Mesothelial cell of epicardium (in vitro differentiated cells): ENCODE results near the gene PERM1. TPM values are rescaled to one million over a fixed set of nuclear protein-coding genes. Genes with fewer than 3 reads are reported as not detected.

Experiments used
- DNase-seq, 2 experiments: peaks; one replicate each; pipeline ENCODE4 v3.0.0; 2021; ENCODE audit warnings: low spot score in 2 of 2; ENCODE audit not compliant: unreplicated experiment in 2 of 2
- H3K27ac Mint-ChIP-seq: 2 replicates; pipeline ENCODE4 v1.8.0; 2021; ENCODE audit warnings: mixed read lengths
- H3K27me3 Mint-ChIP-seq: 2 replicates; pipeline ENCODE4 v1.8.0; 2021; ENCODE audit warnings: low read depth, mixed read lengths
- H3K36me3 Mint-ChIP-seq: 2 replicates; pipeline ENCODE4 v1.8.0; 2021; ENCODE audit warnings: mixed read lengths
- H3K4me1 Mint-ChIP-seq: 2 replicates; pipeline ENCODE4 v1.8.0; 2021; ENCODE audit warnings: mixed read lengths
- H3K4me3 Mint-ChIP-seq: 2 replicates; pipeline ENCODE4 v1.8.0; 2021; ENCODE audit warnings: mild to moderate bottlenecking, moderate library complexity, mixed read lengths
- H3K9me3 Mint-ChIP-seq: 2 replicates; pipeline ENCODE4 v1.8.0; 2021; ENCODE audit warnings: mixed read lengths
- total RNA-seq: library from RNA; stranded (reverse); gene quantifications from 3 replicates; pipeline ENCODE4 v1.2.1, GENCODE V29; 2021
- TF ChIP-seq, protein P1 (sequence below): fragments of 200-600 bp; sonication (generic); IDR thresholded peaks from one replicate; pipeline ENCODE4 v1.5.0; 2021; ENCODE audit warnings: antibody characterized with exemption; ENCODE audit not compliant: unreplicated experiment

Gene PERM1
- total RNA-seq, 1 donor from 2014 or later, result 2.8 TPM

DNA sequence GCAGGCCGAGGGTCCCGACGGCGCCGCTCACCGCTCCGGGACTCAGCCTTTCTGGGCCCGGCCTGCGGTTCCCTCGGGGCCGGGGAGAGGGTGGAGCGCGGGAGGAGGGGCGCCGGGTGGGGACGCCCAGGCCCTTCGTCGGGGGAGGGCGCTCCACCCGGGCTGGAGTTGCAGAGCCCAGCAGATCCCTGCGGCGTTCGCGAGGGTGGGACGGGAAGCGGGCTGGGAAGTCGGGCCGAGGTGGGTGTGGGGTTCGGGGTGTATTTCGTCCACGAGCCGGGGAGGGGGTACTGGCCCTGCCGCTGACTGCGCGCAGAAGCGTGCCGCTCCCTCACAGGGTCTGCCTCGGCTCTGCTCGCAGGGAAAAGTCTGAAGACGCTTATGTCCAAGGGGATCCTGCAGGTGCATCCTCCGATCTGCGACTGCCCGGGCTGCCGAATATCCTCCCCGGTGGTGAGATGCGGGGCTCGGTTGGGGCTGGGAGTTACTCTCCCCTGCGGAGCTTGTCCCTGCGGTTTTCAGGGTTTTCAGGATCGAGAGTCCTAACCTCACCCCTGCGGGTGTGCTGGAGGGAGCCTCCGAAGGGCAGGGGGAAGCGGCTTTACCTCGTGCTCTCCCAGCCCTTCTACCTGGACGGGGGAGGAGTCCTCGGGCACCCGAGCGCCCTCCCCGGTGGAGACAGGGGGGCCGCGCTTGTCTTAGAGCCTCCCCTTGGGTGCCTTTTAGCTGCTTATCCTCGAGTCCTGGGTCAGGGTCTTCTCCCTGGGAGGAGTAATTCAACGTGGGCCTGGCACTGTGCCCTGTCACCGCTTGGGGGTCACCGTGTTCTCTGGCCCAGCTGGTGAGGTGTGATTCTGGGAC is 56.1 kb downstream of the PERM1 start:
- Mint-ChIP-seq H3K4me3 (peak overlapping the region; percentile 78), H3K27ac (peak overlapping the region; percentile 50), H3K36me3 (peaks cover 5% of the 10 kb centered on the region), H3K9me3 (no peaks in the 10 kb centered on the region), H3K27me3 (no peaks in the 10 kb centered on the region), H3K4me1 (peaks cover 53% of the 10 kb centered on the region)
- TF ChIP-seq, protein P1, sequence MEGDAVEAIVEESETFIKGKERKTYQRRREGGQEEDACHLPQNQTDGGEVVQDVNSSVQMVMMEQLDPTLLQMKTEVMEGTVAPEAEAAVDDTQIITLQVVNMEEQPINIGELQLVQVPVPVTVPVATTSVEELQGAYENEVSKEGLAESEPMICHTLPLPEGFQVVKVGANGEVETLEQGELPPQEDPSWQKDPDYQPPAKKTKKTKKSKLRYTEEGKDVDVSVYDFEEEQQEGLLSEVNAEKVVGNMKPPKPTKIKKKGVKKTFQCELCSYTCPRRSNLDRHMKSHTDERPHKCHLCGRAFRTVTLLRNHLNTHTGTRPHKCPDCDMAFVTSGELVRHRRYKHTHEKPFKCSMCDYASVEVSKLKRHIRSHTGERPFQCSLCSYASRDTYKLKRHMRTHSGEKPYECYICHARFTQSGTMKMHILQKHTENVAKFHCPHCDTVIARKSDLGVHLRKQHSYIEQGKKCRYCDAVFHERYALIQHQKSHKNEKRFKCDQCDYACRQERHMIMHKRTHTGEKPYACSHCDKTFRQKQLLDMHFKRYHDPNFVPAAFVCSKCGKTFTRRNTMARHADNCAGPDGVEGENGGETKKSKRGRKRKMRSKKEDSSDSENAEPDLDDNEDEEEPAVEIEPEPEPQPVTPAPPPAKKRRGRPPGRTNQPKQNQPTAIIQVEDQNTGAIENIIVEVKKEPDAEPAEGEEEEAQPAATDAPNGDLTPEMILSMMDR, result no peak
- DNase-seq, result no peak

Other genes starting within 250 kb of the PERM1 start
- gene SAMD11, start 58.2 kb downstream of the PERM1 start, total RNA-seq, result 303 to 325 TPM (median 313 TPM) in 3 replicates
- 69.3 to 73.1 TPM (median 69.8 TPM) in 3 replicates for gene NOC2L, start 22.8 kb downstream of the PERM1 start, total RNA-seq
- 44.7 to 49.8 TPM (median 47.0 TPM) in 3 replicates for gene KLHL17, start 21.5 kb downstream of the PERM1 start, total RNA-seq
- gene PLEKHN1, start 15.6 kb downstream of the PERM1 start, total RNA-seq, result 33.6 to 36.0 TPM (median 34.4 TPM) in 3 replicates
- gene HES4, start 18.0 kb upstream of the PERM1 start, total RNA-seq, result 87.7 to 92.1 TPM (median 92.0 TPM) in 3 replicates
- gene ISG15, start 31.4 kb upstream of the PERM1 start, total RNA-seq, result 112 to 139 TPM (median 123 TPM) in 3 replicates
- gene AGRN, start 38.0 kb upstream of the PERM1 start, total RNA-seq, result 502 to 532 TPM (median 514 TPM) in 3 replicates
- gene RNF223, start 92.2 kb upstream of the PERM1 start, total RNA-seq, result 0.27 to 0.57 TPM (median 0.40 TPM) in 3 replicates
- gene C1orf159, start 134.0 kb upstream of the PERM1 start, total RNA-seq, result 28.4 to 32.8 TPM (median 31.8 TPM) in 3 replicates
- 0.32 to 0.47 TPM in 2 of 3 replicates, not detected in the other for gene TTLL10, start 191.8 kb upstream of the PERM1 start, total RNA-seq
- gene TNFRSF18, start 224.5 kb upstream of the PERM1 start, total RNA-seq, result 0.51 to 1.2 TPM (median 0.93 TPM) in 3 replicates
- 0.18 to 0.34 TPM (median 0.29 TPM) in 3 replicates for gene TNFRSF4, start 232.1 kb upstream of the PERM1 start, total RNA-seq
- 103 to 110 TPM (median 108 TPM) in 3 replicates for gene SDF4, start 249.9 kb upstream of the PERM1 start, total RNA-seq